ENCODE results near the gene OTOGL. TPM values are rescaled to one million over a fixed set of nuclear protein-coding genes. Genes with fewer than 3 reads are reported as not detected.

Gene OTOGL
- total RNA-seq, 2 donors from 2014 or later, result 0.59 to 0.74 TPM

- H3K27ac ChIP-seq, result no peak overlapping the region
- no peaks in the 10 kb centered on the region for H3K36me3 ChIP-seq
- TF ChIP-seq POLR2A (IDR thresholded peaks at IDR 0.05) (no peak), POLR2AphosphoS5 (IDR thresholded peaks at IDR 0.05) (no peak)
- intact Hi-C loops (cut with DNase I), result no loop called here
- H3K9me3 ChIP-seq, result no peaks in the 10 kb centered on the region
- DNase-seq (ENCODE audit: low spot score), result no peak
- no peaks in the 10 kb centered on the region for H3K4me1 ChIP-seq (replicated peaks)
- H3K4me3 ChIP-seq, result no peak overlapping the region
- no peaks in the 10 kb centered on the region for H3K27me3 ChIP-seq (replicated peaks; ENCODE audit: insufficient read depth)
- WGBS, result 75% methylated on average over 2 of the region's 2 CpGs
These were observed 253.9 kb downstream of the OTOGL start for GRCh38 chr12:80353254-80353653.

GRCh38 chr12:80356097-80356496 is 256.8 kb downstream of the OTOGL start:
- intact Hi-C loops (cut with DNase I), result no loop called here
- TF ChIP-seq, protein P1, sequence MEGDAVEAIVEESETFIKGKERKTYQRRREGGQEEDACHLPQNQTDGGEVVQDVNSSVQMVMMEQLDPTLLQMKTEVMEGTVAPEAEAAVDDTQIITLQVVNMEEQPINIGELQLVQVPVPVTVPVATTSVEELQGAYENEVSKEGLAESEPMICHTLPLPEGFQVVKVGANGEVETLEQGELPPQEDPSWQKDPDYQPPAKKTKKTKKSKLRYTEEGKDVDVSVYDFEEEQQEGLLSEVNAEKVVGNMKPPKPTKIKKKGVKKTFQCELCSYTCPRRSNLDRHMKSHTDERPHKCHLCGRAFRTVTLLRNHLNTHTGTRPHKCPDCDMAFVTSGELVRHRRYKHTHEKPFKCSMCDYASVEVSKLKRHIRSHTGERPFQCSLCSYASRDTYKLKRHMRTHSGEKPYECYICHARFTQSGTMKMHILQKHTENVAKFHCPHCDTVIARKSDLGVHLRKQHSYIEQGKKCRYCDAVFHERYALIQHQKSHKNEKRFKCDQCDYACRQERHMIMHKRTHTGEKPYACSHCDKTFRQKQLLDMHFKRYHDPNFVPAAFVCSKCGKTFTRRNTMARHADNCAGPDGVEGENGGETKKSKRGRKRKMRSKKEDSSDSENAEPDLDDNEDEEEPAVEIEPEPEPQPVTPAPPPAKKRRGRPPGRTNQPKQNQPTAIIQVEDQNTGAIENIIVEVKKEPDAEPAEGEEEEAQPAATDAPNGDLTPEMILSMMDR (IDR thresholded peaks at IDR 0.05), result no peak
- TF ChIP-seq POLR2A (IDR thresholded peaks at IDR 0.05), result no peak
- TF ChIP-seq POLR2AphosphoS5 (IDR thresholded peaks at IDR 0.05), result no peak
- Histone ChIP-seq H3K27me3 (replicated peaks; ENCODE audit: insufficient read depth) (no peaks in the 10 kb centered on the region), H3K4me3 (no peak overlapping the region), H3K27ac (no peak overlapping the region), H3K9me3 (no peaks in the 10 kb centered on the region), H3K4me1 (replicated peaks) (no peaks in the 10 kb centered on the region), H3K36me3 (no peaks in the 10 kb centered on the region)
- DNase-seq (ENCODE audit: low spot score), result no peak
- WGBS, result 35% methylated on average over 2 of the region's 2 CpGs

- Histone ChIP-seq H3K27me3 (replicated peaks; ENCODE audit: insufficient read depth) (no peaks in the 10 kb centered on the region), H3K36me3 (no peaks in the 10 kb centered on the region), H3K4me3 (no peak overlapping the region), H3K9me3 (no peaks in the 10 kb centered on the region), H3K4me1 (replicated peaks) (no peaks in the 10 kb centered on the region), H3K27ac (no peak overlapping the region)
- no peak for DNase-seq (ENCODE audit: low spot score)
- intact Hi-C loops (cut with DNase I), result no loop called here
- no peak for TF ChIP-seq POLR2AphosphoS5 (IDR thresholded peaks at IDR 0.05)
- no peak for TF ChIP-seq POLR2A (IDR thresholded peaks at IDR 0.05)
- TF ChIP-seq, protein P1 (IDR thresholded peaks at IDR 0.05), result no peak
These were observed 260.4 kb downstream of the OTOGL start for GRCh38 chr12:80359703-80360102.

DNA sequence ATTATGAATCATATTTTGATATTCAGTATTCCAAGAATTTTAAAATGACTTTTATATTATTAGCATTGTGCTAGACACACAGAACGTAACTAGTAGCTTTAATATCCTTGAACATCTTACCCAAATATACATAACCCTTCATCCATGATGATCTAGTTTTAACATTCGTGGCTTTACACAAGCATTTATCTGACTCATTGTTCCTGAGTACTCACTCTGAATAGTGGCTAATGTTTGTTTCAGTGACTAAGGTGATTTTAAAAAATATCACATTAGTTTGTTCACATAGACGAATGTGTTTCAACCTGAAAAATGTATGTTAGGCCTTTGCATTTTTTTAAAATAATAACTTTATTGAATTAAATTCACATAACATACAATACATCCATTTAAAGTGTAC is 264.7 kb downstream of the OTOGL start:
- TF ChIP-seq POLR2A (IDR thresholded peaks at IDR 0.05) (no peak), POLR2AphosphoS5 (IDR thresholded peaks at IDR 0.05) (no peak)
- TF ChIP-seq, protein P1 (IDR thresholded peaks at IDR 0.05), result no peak
- Histone ChIP-seq H3K4me1 (replicated peaks) (no peaks in the 10 kb centered on the region), H3K9me3 (no peaks in the 10 kb centered on the region), H3K27ac (no peak overlapping the region), H3K4me3 (no peak overlapping the region), H3K36me3 (no peaks in the 10 kb centered on the region), H3K27me3 (replicated peaks; ENCODE audit: insufficient read depth) (no peaks in the 10 kb centered on the region)
- WGBS, result 89% methylated on average over 3 of the region's 3 CpGs
- DNase-seq (ENCODE audit: low spot score), result no peak
- intact Hi-C loops (cut with DNase I), result no loop called here

- TF ChIP-seq POLR2A (IDR thresholded peaks at IDR 0.05) (no peak), POLR2AphosphoS5 (IDR thresholded peaks at IDR 0.05) (no peak)
- TF ChIP-seq, protein P1 (IDR thresholded peaks at IDR 0.05), result no peak
- intact Hi-C loops (cut with DNase I), result no loop called here
- H3K4me1 ChIP-seq (replicated peaks), result no peaks in the 10 kb centered on the region
- H3K4me3 ChIP-seq, result no peak overlapping the region
- no peaks in the 10 kb centered on the region for H3K27me3 ChIP-seq (replicated peaks; ENCODE audit: insufficient read depth)
- no peaks in the 10 kb centered on the region for H3K9me3 ChIP-seq
- WGBS, result 57% methylated on average over 4 of the region's 4 CpGs
- DNase-seq (ENCODE audit: low spot score), result no peak
- no peak overlapping the region for H3K27ac ChIP-seq
- no peaks in the 10 kb centered on the region for H3K36me3 ChIP-seq
These were observed 274.3 kb downstream of the OTOGL start for GRCh38 chr12:80373666-80374065.
